ACHN (cell line): ENCODE data around the gene ATP1A3.
"Not testable (repeated sequence)": the region's sequence is repeated elsewhere in the genome, so short reads cannot be mapped to it uniquely, and the experiment has no call there.

Experiments
- DNase-seq: peaks from one replicate; pipeline ENCODE4 v3.0.0-alpha.2; 2015
- in situ Hi-C: cut with HindIII; loops from 2 replicates; pipeline ENCODE4 v1.10.0; 2017; ENCODE audit warnings: low sequenced_read_pairs, low pct_ligation_motif_present, low pct_unique_long_range_greater_than_20kb

Gene ATP1A3

DNA sequence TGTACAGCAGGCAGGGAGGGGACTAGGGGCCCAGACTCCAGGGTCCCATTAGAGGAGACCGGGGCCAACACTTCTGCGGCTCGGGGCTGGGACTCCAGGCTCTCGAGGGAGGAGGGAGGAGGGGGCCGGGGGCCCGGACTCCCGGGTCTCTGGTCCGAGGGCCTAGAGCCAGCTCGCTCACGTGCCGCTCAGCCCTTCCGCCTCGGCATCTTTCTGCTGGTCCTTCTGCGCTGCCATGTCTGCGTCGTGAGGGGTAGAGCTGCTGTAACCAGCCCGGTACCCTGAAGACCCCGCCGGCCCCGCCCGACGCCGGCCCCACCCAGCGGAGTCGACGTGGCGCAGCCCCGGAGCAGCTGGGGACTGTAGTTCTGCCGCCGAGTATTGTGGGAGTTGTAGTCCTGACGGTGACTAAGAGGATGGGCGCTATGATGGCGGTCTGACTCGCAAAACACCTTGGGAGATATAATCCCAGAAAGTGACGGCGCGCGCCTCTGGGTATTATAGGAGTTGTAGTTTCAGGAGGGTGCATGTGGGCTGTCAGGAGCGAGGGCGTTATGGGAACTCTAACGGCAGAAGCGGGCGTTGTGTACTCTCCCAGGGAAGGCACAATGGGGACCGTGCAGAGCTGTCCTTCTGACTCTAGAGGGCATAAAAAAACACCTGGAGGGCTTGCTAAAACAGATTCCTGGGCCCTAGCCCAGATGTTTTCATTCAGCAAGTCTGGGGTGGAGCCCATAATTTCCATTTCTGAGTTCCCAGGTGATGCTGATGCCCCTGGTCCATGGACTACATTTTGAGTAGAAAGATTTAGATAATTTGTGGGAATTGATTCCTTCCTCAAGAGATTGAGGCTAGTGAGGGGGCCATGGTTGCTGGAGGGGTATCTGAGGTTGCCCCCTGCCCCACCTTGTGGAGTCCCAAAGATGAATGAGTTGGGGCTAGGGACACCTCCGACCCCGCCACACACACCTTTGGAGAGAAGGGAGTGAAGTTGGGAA is 34.7 kb downstream of the ATP1A3 start, which contains the start of gene RABAC1:
Gene RABAC1 (minus strand): TSS at position 266 of the 998 bp plus-strand sequence. CDS start 29 bp downstream, at position 237.
- peak; percentile 86 for DNase-seq
- in situ Hi-C loops: no loop called here

- in situ Hi-C loops: no loop called here
- DNase-seq: peak; percentile 62
These were observed 35.5 kb downstream of the ATP1A3 start for GRCh38 chr19:41958367-41959055.

DNA sequence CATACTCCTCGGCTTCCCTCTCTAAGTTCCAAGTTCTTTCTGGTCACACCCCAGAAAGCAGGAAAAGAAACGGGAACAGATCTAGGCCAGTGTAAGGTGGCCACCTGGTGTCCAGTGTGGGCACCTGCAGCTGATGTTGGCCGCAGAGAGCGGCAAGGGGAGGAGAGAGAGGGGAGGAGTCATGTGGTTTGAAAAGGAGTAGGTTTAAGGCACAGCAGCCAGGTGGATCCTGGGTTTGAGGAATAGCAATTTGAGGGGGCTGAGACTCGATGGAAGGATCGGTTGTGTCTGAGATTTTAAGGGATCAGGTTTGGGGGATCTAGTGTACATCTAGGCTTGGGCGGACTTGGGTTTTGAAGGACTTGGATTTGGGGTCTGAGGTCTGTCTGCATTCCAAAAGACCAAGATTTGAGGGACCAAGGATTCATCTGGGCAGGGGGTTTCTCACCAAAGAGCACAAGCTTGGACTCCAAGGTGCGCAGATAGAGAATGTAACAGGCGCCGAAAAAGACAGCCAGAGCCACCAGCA is 36.1 kb downstream of the ATP1A3 start:
- in situ Hi-C loops: no loop called here
- peak; percentile 86 for DNase-seq

DNA sequence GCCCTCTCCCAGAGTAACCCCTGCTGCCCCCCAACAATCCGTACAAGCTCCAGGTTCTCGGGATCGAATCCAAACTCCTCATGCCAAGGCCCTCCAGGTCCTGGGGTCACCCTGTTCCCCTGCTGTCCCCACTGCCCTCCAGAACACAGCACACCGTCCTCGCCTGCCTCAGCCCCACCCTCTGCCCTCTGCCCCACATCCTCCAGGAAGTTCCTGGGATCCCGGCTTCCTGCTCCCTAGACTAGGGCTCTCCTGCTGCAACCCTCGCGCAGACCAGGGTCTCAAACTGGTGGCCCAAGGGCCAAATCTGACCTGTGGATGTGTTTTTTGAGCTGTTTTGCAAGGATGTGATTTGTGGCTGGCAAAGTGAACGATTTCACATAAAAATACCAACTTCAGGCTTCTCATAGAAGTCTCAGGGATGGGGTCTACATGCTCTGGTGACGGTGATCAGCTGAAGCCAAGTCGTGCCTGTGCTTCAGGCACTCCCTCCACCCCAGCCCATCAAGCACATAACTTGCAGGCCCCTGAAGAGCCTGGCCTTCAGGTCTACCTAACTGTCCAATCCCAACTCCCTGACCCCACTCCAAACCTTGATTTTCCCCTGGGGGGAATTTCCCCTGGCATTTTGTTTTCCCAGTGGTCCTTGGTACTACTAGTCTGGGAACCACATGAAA is 36.7 kb downstream of the ATP1A3 start:
- in situ Hi-C loops: no loop called here
- no peak for DNase-seq

DNA sequence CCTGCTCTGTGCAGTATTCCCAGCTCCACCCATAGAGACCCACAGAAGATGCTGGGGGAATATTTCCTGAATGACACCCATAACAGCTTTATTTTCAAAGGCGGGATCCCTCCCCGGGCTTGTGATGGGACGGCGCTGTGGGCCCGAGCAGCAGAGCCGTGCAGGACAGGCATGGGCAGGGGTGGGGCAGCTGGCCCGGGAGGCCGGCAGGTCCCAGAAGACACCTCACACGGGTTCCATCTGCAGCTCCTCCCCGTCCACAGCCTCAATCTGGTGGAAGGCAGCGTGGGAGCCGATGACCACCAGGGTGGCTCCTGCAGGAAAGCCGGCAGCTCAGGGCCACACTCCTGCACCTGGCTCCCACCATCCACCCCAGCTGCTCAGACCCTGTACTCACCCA is 37.4 kb downstream of the ATP1A3 start:
- in situ Hi-C loops: no loop called here

GRCh38 chr19:41955521-41955920 is 38.5 kb downstream of the ATP1A3 start:
- in situ Hi-C loops: no loop called here
- DNase-seq: no peak

More for the DNA sequence above, 37.4 kb downstream of the ATP1A3 start:
- DNase-seq: no peak

GRCh38 chr19:41951686-41952172 is 42.3 kb downstream of the ATP1A3 start:
- peak; percentile 64 for DNase-seq
- in situ Hi-C loops: no loop called here

- DNase-seq: no peak
- in situ Hi-C loops: no loop called here
These were observed 46.9 kb downstream of the ATP1A3 start for GRCh38 chr19:41947091-41947490.

DNA sequence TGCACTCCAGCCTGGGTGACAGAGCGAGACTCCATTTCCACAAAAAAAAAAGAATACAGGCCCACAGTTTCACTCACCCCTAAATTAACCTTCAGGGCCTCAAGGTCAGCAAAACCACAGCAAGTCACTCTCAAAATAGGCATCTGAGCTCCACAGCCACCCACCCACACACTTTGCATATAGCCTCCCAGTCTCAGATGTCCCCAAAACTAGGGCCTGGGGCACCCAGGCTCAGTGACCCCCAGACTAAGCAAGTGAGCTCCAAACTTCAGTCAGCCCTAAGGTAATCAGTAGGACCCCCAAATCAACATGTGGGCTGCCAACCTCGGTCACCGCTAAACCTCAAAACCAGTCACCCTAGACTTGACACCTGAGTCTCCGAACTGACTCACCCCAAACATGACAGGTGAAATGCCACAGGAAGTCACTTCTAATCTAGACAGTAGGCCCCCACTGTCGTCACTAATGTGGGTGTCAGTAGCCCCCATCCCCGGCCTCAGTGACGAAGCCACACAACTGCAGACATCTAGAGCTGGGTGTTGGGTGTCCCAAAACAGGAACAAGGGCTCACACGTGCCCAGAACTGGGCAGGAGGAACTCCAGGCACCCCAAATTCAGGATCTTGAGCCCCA is 48.8 kb downstream of the ATP1A3 start:
- DNase-seq: no peak
- in situ Hi-C loops: no loop called here

- in situ Hi-C loops: no loop called here
- no peak for DNase-seq
These were observed 49.7 kb downstream of the ATP1A3 start for GRCh38 chr19:41944336-41944735.

DNA sequence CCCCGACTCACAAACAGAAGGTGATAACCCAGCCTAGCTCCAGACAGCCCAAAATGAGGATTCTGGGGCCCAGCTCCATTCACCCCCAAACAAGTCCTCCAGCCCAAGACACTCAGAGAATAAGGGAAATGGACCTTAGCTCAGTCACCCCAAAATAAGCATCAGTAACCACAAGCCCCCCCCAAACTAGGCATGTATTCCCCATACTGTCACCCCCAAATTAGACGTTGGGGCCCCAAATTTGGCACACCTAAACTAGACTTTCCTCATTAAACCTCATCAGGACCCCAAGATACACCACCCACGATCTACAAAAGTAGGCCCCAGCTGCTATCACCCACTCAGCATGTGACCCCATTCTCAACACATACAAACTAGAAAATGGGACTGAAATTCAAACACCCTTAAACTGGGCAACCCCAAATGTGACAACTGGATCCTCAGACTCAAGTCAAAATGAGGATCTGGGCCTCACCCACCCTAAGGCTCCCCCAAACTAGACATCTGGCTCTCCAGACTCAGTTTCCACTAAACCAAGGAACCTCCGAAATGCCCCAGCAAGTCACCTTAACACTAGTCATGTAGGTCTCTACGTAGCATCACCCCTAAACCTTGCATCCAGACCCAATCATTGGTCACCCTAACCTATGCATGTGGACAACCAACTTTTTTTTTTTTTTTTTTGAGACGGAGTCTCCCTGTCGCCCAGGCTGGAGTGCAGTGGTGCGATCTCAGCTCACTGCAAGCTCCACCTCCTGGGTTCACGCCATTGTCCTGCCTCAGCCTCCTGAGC is 52.4 kb downstream of the ATP1A3 start:
- in situ Hi-C loops: no loop called here
- DNase-seq: no peak

DNA sequence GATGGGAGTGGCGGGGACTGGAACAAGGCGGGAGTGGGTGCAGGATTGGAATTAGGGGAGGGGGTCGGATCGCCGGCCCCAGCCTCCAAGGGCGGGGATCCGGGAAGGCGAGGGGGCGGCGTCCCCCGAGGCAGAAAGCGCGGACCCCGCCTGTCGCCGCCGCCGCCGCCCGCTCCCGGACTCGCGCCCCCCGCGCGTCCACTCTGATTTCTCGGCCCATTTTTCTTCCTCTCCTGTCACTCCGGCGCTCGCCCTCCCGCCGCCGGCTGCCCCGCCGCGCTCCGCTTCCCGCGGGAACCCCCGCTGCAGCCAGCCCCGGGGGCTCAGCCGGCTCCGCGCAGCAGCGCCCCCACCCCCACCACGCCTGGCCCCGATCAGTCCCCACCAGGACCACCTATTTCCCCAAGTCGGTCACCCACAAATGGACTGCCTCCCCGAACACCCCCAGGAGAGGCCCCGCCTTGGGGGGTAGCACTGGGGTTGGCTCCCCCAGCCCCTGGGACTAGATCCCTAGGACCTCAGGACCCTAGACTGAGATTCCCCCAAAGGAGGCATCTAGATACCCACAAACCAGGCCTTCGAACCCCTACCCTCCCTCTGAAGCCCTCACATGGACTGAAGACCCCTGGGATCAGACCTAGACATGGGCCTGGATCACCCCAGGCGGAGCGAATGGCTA is 53.2 kb downstream of the ATP1A3 start:
- in situ Hi-C loops: no loop called here
- DNase-seq: no peak

DNA sequence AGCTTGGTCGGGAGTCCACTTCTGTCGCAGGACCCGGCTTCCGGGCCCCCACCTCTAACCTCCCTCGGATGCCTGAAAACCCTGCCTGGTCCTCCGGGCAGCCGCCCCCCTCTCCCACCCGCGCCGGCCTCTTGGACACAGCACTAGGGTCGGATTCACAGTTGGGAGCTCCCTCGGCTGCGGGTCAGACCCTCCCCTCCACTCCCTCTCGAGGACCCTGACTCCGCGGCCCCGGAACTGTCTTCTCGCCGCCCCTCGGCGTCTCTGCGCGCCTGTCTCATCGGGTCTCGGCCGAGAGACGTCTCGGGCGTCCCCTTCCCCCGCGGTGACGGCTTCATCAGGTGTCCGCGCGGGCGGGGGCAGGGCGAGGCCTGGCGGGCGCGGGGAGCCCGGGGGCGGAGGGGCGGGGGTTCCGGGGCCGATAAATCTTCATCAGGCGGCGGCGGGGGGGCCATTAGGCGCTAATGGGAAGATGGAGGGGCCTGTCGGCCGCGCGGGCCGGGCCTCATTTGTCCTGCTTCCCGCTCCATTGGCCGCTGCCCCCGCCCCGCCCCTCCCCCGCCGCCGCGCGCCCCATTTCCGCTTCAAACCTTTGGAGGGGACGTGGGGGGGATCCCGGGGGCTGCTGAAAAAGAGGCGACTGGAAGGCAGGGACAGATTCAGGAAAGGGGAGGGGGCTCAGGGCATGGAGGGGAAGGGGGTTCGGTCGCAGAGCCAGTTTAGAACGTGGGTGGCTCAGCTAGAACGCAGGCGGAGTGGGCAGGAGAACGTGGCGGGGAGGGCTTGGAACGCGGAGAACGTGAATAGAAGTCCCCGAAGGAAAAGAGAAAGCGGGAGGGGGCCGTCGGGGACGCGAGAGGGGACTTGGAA is 53.9 kb downstream of the ATP1A3 start:
- no peak for DNase-seq

DNA sequence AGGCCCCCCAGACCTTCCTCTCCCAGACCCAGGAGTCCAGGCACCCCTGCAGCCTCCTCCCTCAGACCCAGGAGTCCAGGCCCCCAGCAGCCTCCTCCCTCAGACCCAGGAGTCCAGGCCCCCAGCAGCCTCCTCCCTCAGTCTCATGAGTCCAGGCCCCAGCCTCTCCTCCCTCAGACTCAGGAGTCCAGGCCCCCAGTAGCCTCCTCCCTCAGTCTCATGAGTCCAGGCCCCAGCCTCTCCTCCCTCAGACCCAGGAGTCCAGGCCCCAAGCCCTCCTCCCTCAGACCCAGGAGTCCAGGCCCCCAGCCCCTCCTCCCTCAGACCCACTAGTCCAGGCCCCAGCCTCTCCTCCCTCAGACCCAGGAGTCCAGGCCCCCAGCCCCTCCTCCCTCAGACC is 54.8 kb downstream of the ATP1A3 start:
- in situ Hi-C loops, DNase-seq: not testable (repeated sequence)

More for the DNA sequence above, 53.9 kb downstream of the ATP1A3 start:
- in situ Hi-C loops: no loop called here

- in situ Hi-C loops: no loop called here
These were observed 56.2 kb downstream of the ATP1A3 start for GRCh38 chr19:41937525-41938468.

More at GRCh38 chr19:41937525-41938468, 56.2 kb downstream of the ATP1A3 start:
- DNase-seq: no peak
